SK-N-MC (cell line): ENCODE measurements around the gene DIP2C.

Experiments
- DNase-seq: peaks from one replicate; pipeline ENCODE4 v3.0.0-alpha.2; 2011; ENCODE audit warnings: low read depth, low spot score
- H3K27ac ChIP-seq: fragments of 200-600 bp; sonication (generic); 2 replicates; pipeline ENCODE4 v1.5.1; 2016; ENCODE audit warnings: mixed run types
- H3K36me3 ChIP-seq: fragments of 200-600 bp; sonication (generic); 2 replicates; pipeline ENCODE4 v1.6.1; 2017; ENCODE audit warnings: antibody characterized with exemption, low read length, mixed read lengths; ENCODE audit not compliant: insufficient read depth
- H3K4me3 ChIP-seq: fragments of 200-600 bp; sonication (generic); 2 replicates; pipeline ENCODE4 v1.5.1; 2016
- H3K9ac ChIP-seq: fragments of 200-600 bp; sonication (generic); 2 replicates; pipeline ENCODE4 v1.8.0; 2017; ENCODE audit warnings: mixed run types, mixed read lengths; ENCODE audit not compliant: insufficient read length
- H3K9me3 ChIP-seq: fragments of 200-600 bp; sonication (generic); 2 replicates; pipeline ENCODE4 v1.6.1; 2017; ENCODE audit warnings: low read depth, mild to moderate bottlenecking, antibody characterized with exemption, low read length, moderate library complexity, mixed read lengths
- EZH2 ChIP-seq: fragments of 200-600 bp; sonication (generic); IDR thresholded peaks from one replicate; pipeline ENCODE4 v1.6.1; 2017; ENCODE audit warnings: antibody characterized with exemption
- FOXP2 ChIP-seq: optimal IDR thresholded peaks from 2 replicates; pipeline ENCODE3; 2011; ENCODE audit warnings: mild to moderate bottlenecking, moderate library complexity; ENCODE audit not compliant: insufficient read depth; ENCODE audit errors: extremely low read length, control extremely low read depth
- POLR2AphosphoS5 ChIP-seq: IDR thresholded peaks from 2 replicates; pipeline ENCODE4 v1.6.1; 2012; ENCODE audit warnings: mild to moderate bottlenecking, low read depth, low read length, borderline replicate concordance

Gene DIP2C

GRCh38 chr10:572696-573095, 116.8 kb downstream of the DIP2C start:
- DNase-seq = no peak
- Histone ChIP-seq H3K36me3 (no peaks in the 10 kb centered on the region), H3K9ac (no peak overlapping the region), H3K27ac (no peak overlapping the region), H3K9me3 (no peaks in the 10 kb centered on the region), H3K4me3 (no peak overlapping the region)
- TF ChIP-seq FOXP2 = no peak
- TF ChIP-seq POLR2AphosphoS5 = no peak

DNA sequence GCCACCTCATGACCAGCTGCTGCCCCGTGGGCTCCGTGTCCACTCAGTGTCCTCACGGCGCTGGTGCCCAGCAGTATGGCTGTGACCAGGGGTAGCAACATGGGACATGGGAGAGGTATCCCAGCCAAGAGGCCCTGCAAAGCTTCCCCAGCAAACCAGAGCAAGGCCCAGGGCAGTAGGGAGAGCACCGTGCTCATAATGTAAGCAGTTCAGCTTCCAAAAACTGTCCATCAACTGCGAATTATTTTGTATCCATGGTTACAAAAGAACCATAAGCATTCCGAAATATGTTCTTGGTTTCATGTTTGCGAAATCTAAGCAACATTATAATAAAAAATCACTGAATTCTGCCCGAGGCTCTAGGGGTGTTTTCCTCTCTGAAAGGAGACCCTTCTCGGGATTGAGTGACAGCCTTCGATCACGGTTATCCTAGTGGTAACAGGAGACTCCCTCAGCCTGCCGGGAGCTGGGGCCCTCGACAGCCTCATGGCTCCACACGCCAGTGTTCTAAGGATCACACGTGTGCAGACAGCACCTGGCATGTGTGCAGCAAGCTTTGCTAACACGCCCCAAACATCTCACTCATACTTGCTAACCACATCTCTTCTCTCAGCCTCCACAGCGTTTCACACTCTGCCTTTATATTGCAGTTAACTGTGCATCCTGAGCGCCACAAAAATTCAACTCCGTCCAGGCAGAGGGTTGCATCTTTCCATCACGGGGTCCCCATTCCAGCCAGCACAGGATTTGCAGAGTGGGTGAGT, 117.6 kb downstream of the DIP2C start:
- Histone ChIP-seq H3K9ac (no peak overlapping the region), H3K4me3 (no peak overlapping the region), H3K36me3 (no peaks in the 10 kb centered on the region), H3K27ac (no peak overlapping the region), H3K9me3 (no peaks in the 10 kb centered on the region)
- DNase-seq = no peak
- TF ChIP-seq POLR2AphosphoS5 (no peak), EZH2 (no peak)

DNA sequence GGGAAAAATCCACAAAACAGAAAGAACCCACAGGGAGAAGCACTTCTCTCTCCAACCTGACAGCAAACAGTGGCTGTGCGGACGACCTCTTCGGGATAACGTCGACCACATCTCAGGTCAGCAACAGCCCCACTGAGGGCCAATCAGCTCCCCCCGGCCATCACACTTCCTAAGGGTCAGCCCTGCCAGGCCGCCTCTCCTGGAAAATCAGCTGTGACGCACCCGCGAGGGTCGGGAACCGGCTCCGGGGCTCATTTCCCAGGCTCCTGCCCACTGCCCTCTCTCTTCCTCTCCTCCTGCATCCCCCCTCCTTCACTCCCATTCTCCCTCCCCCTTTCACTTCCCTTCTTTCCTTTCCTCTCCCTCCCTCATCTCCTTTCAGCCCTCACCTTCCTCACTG, 118.3 kb downstream of the DIP2C start:
- Histone ChIP-seq H3K4me3 (no peak overlapping the region), H3K9ac (no peak overlapping the region), H3K9me3 (no peaks in the 10 kb centered on the region), H3K36me3 (no peaks in the 10 kb centered on the region), H3K27ac (no peak overlapping the region)
- no peak for TF ChIP-seq EZH2
- TF ChIP-seq FOXP2 = no peak
- no peak for TF ChIP-seq POLR2AphosphoS5
- DNase-seq = no peak

DNA sequence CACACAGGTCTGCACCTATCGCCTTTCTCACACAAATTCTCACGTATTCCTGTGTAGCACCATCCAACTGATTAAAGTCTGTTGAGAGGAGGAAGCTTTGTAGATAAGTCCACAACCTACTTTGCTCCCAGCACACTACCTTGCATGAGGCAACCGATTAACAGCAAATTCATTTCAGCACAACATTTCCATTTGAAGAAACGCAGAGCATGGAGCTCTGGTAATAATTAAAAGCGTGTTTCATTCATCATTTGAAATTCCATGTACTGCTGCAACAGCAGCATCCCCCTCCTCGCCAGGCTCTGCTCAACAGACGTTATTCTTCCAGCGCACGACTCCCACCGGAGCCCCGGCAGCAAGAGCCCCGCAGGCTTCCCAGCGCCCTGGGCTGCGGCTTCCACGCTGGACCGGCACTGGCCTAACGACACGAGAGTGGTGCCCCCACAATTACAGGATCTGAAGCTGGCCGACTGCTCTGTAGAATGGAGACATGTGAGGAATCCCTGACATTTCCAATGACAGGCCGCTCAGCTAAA, 118.8 kb downstream of the DIP2C start:
- no peaks in the 10 kb centered on the region for H3K9me3 ChIP-seq
- TF ChIP-seq EZH2 (no peak), FOXP2 (no peak), POLR2AphosphoS5 (no peak)
- no peak overlapping the region for H3K9ac ChIP-seq
- DNase-seq = no peak
- H3K4me3 ChIP-seq = no peak overlapping the region
- H3K36me3 ChIP-seq = no peaks in the 10 kb centered on the region
- H3K27ac ChIP-seq = no peak overlapping the region

DNA sequence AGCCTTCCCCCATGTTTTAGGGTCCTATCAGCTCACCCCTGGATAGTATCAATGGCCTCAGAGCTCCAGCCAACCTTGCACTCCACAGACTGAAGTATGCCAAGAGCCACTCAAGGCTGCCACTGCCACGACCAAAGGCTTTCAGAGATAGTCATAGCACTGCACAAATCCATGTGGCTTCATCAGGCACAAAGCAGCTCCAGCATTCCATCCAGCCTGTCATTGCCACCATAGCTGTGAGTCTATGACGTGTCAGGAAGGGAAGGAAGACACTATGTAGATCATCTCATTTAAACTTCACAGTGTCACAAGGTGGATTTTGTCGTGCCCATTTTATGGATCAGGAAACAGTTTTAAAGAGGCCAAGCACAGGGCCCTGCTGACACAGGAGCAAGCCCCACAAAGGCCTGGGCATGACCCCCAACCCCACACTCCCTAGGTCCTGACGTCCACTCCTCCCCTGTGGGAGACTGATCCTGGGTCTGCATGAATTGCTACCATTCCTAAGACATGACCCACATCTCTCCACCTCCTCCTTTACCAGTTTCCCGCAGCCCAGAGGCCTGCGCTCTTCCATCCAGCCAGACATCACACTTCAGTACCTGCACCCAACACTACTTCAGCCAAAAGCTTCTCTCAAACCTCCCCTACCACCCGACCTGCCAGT, 119.4 kb downstream of the DIP2C start:
- no peak for DNase-seq
- H3K4me3 ChIP-seq = no peak overlapping the region
- no peak overlapping the region for H3K9ac ChIP-seq
- H3K9me3 ChIP-seq = no peaks in the 10 kb centered on the region
- H3K36me3 ChIP-seq = no peaks in the 10 kb centered on the region
- TF ChIP-seq EZH2 (no peak), FOXP2 (no peak), POLR2AphosphoS5 (no peak)
- H3K27ac ChIP-seq = no peak overlapping the region

- H3K9ac ChIP-seq = no peak overlapping the region
- no peak overlapping the region for H3K27ac ChIP-seq
- no peak for DNase-seq
- TF ChIP-seq POLR2AphosphoS5 (no peak), FOXP2 (no peak)
- no peaks in the 10 kb centered on the region for H3K9me3 ChIP-seq
- H3K36me3 ChIP-seq = no peaks in the 10 kb centered on the region
- no peak overlapping the region for H3K4me3 ChIP-seq
Measured at GRCh38 chr10:568848-569247, 120.6 kb downstream of the DIP2C start.

DNA sequence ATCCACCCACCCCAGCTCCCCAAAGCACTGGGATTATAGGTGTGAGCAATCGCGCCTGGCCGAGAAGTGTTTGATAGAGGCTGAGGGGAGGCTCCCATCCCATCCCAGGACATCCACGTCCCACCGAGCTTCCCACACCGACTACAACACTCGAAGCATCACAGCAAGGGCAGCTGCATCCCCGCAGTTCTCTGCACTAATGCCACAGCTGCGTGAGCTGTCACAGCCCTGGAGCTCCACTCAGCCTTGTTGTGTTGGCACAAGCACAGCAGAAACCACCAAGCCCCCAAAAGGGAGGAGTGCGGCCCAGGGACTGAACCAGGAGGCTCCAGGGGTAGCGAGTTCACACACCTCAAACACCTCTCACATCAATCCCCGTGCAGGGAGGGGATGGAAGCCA, 121.6 kb downstream of the DIP2C start:
- Histone ChIP-seq H3K27ac (no peak overlapping the region), H3K9me3 (no peaks in the 10 kb centered on the region), H3K36me3 (no peaks in the 10 kb centered on the region), H3K9ac (no peak overlapping the region), H3K4me3 (no peak overlapping the region)
- no peak for DNase-seq
- TF ChIP-seq FOXP2 (no peak), POLR2AphosphoS5 (no peak), EZH2 (no peak)

DNA sequence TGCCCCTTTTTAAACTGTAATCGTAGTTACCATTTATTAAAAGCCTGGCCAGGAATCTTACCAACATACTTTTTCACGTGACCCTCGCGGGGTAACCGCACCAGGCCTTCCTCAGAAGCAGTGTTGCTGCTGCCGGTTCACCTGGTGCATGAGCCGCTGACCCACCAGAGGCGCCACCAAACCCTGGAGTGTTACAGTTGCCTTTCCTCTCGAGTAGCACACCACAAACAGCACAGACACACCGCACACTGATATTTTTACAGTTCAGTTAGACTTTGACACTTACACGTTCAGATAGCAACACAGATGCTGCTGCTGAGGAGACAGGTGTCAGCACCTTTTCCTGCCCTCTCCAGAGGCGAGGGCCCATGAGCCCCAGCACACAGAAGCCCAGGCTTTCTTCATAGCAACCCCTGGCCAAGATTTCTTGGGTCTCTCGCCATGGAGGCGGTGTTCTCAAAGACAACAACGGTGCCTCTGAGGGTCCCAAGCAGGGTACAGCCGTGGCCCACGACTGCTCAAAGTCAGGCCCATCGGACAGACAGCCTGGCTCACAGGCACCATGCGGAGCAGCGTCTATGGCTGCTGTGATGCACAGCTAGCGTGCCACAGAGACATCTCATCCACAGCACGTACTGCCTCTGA, 123.1 kb downstream of the DIP2C start:
- Histone ChIP-seq H3K27ac (no peak overlapping the region), H3K9ac (no peak overlapping the region), H3K9me3 (no peaks in the 10 kb centered on the region), H3K4me3 (no peak overlapping the region), H3K36me3 (no peaks in the 10 kb centered on the region)
- TF ChIP-seq FOXP2 (no peak), POLR2AphosphoS5 (no peak), EZH2 (no peak)
- no peak for DNase-seq

DNA sequence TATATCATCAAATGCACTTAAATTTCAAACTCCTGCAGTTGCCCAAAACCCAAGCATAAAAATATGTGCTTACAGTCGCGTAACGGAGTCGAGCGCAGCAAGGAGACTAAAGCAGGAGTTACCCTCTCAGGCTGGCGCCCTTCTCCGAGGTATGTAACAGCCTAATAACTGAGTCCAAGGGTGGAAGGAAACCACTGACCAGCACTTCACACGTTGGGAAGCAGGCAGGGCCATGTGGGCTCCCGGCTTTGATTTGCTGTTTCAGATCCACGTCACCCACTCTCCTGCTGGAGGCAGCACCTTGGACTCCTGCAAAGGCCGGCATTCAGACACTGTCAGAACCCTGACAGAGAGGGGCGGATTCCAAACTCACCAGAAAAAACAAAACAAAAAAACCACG, 123.8 kb downstream of the DIP2C start:
- Histone ChIP-seq H3K9ac (no peak overlapping the region), H3K4me3 (no peak overlapping the region), H3K9me3 (no peaks in the 10 kb centered on the region), H3K27ac (no peak overlapping the region), H3K36me3 (no peaks in the 10 kb centered on the region)
- no peak for DNase-seq
- TF ChIP-seq EZH2 (no peak), POLR2AphosphoS5 (no peak), FOXP2 (no peak)
